Thyroid gland (tissue), 4 donors: ENCODE data around the gene EVA1A. TPM values are rescaled to one million over a fixed set of nuclear protein-coding genes. Genes with fewer than 3 reads are reported as not detected.
"Not testable (repeated sequence)": the region's sequence is repeated elsewhere in the genome, so short reads cannot be mapped to it uniquely, and the experiment has no call there.

Experiments
- DNase-seq, 2 donors: peaks; one replicate each; pipeline ENCODE4 v3.0.0-alpha.2; 2019
- H3K27ac ChIP-seq, 3 donors: fragments of 200-600 bp; sonication (generic); 1 replicate in 2 of 3; 2 replicates in 1 of 3; pipeline ENCODE4 v1.5.1; 2016 to 2019; ENCODE audit warnings: mild to moderate bottlenecking in 1 of 3, moderate library complexity in 1 of 3
- H3K27me3 ChIP-seq: fragments of 200-600 bp; sonication (generic); one replicate; pipeline ENCODE4 v1.5.1; 2019
- H3K36me3 ChIP-seq, 2 donors: fragments of 200-600 bp; sonication (generic); one replicate each; pipeline ENCODE4 v1.5.1; 2016 to 2019
- H3K4me1 ChIP-seq, 2 donors: fragments of 200-600 bp; sonication (generic); one replicate each; pipeline ENCODE4 v1.5.1; 2017 to 2019
- H3K4me3 ChIP-seq, 3 donors: fragments of 200-600 bp; sonication (generic); replicated peaks in 1 of 3; 1 replicate in 2 of 3; 2 replicates in 1 of 3; pipeline ENCODE4 v1.5.1; 2016; ENCODE audit warnings: mild to moderate bottlenecking in 1 of 3
- H3K9me3 ChIP-seq: fragments of 200-600 bp; sonication (generic); one replicate; pipeline ENCODE4 v1.5.1; 2017
- POLR2A ChIP-seq, 2 donors: fragments of 450-650 bp; IDR thresholded peaks; one replicate each; pipeline ENCODE4 v1.6.1; 2017; ENCODE audit warnings: antibody characterized with exemption in 2 of 2, mild to moderate bottlenecking in 2 of 2, moderate library complexity in 1 of 2
- WGBS, 2 donors: methylation state at CpG; one replicate each; pipeline ENCODE4 v1.1.5; 2017; 5-methylcytosine and 5-hydroxymethylcytosine counted together
- intact Hi-C: fragments of 100-400 bp; cut with DNase I; formaldehyde crosslinking; loops from one replicate; pipeline ENCODE4 v1.15.1; 2023
- total RNA-seq, 4 donors: library from RNA; depleted of rRNA; stranded (reverse); fragments of >200 nt; gene quantifications; one replicate each; pipeline ENCODE4 v1.2.3, GENCODE V29; 2016
- TF ChIP-seq, protein P1 (sequence below), 6 experiments: fragments of 200-600 bp in 3 of 6; fragments of 450-650 bp in 3 of 6; sonication (generic) in 3 of 6; IDR thresholded peaks; one replicate each; pipeline ENCODE4 v1.5.1; 2016 to 2019; ENCODE audit warnings: antibody characterized with exemption in 6 of 6, mild to moderate bottlenecking in 2 of 6, inconsistent platforms in 1 of 6, moderate library complexity in 1 of 6

EVA1A gene
- total RNA-seq, 4 donors from 2014 or later = 3.6 to 19.8 (median 12.3) TPM

DNA sequence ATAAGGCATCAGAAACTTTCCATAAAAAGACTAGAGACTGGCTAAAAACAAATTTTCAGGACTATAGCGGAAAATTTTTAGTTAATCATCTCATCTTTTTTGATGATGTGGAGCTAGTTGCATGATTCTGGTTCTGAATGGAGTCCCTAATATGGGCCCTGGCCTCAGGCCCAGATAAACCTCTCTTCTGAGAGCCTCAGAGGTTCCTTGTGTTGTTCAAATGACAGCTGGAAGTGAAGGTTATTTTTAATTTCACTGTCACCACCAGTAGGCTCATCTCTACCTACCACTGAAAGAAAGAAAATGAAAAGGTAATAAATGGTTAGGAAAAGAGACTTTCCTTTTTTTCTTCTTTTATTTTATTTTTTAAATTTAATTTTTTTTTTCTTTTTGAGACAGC, 75.9 kb downstream of the EVA1A start:
- TF ChIP-seq, protein P1, sequence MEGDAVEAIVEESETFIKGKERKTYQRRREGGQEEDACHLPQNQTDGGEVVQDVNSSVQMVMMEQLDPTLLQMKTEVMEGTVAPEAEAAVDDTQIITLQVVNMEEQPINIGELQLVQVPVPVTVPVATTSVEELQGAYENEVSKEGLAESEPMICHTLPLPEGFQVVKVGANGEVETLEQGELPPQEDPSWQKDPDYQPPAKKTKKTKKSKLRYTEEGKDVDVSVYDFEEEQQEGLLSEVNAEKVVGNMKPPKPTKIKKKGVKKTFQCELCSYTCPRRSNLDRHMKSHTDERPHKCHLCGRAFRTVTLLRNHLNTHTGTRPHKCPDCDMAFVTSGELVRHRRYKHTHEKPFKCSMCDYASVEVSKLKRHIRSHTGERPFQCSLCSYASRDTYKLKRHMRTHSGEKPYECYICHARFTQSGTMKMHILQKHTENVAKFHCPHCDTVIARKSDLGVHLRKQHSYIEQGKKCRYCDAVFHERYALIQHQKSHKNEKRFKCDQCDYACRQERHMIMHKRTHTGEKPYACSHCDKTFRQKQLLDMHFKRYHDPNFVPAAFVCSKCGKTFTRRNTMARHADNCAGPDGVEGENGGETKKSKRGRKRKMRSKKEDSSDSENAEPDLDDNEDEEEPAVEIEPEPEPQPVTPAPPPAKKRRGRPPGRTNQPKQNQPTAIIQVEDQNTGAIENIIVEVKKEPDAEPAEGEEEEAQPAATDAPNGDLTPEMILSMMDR (IDR thresholded peaks at IDR 0.05) = no peak
- no peak for TF ChIP-seq POLR2A (IDR thresholded peaks at IDR 0.05)
- H3K4me1 ChIP-seq = no peaks in the 10 kb centered on the region
- no peak overlapping the region for H3K27ac ChIP-seq
- no peak overlapping the region for H3K4me3 ChIP-seq
- no peaks in the 10 kb centered on the region for H3K36me3 ChIP-seq
- WGBS, 2 donors = 100% methylated on average over 1 of the region's 1 CpG
- intact Hi-C loops = no loop called here
- no peak for DNase-seq
- H3K9me3 ChIP-seq = no peaks in the 10 kb centered on the region
- H3K27me3 ChIP-seq = no peaks in the 10 kb centered on the region

DNA sequence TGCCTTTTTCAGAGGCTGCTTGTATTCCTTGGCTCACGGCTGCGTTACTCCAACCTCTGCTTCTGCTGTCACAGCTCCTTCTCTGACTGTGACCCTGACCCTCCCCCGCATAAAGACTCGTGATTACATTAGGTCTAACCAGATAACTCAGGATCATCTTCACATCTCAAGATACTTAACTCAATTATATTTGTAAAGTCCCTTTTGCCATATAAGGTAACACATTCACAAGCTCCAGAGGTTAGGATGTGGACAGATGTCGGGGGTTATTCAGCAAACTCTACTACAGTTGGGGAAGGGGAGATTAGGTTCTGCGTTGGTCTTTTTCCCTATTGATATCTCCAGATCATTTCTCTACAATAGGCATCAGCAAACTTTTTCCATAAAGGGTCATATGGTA, 76.9 kb downstream of the EVA1A start:
- intact Hi-C loops = no loop called here
- Histone ChIP-seq H3K4me1 (no peaks in the 10 kb centered on the region), H3K27me3 (no peaks in the 10 kb centered on the region), H3K27ac (no peak overlapping the region), H3K4me3 (no peak overlapping the region), H3K9me3 (no peaks in the 10 kb centered on the region), H3K36me3 (no peaks in the 10 kb centered on the region)
- TF ChIP-seq, protein P1 (IDR thresholded peaks at IDR 0.05) = no peak
- no peak for TF ChIP-seq POLR2A (IDR thresholded peaks at IDR 0.05)
- WGBS, 2 donors = 90% methylated on average over 6 of the region's 6 CpGs
- DNase-seq = no peak

DNA sequence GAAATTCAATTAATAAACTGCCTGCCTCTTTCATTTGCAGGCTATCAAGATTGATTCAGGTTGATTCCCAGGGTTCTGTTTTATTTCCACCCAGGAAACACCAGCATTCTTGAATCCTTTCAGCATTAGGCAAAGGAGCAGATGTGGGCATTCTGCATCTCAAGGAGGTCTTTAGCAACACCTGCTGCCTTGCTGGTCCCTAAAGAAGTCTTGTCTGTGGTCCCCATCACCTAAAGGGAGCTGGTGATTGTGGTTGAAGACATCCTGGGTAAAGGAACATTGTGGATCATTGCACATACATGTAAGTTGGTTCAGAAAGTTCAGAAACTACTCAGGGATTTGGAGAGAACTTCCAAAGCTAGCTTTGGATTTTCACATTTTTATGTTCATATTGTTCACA, 78.3 kb downstream of the EVA1A start:
- DNase-seq = no peak
- H3K4me3 ChIP-seq = no peak overlapping the region
- no peaks in the 10 kb centered on the region for H3K27me3 ChIP-seq
- no peak overlapping the region for H3K27ac ChIP-seq
- intact Hi-C loops = no loop called here
- no peaks in the 10 kb centered on the region for H3K36me3 ChIP-seq
- TF ChIP-seq, protein P1 (IDR thresholded peaks at IDR 0.05) = no peak
- TF ChIP-seq POLR2A (IDR thresholded peaks at IDR 0.05) = no peak
- H3K9me3 ChIP-seq = no peaks in the 10 kb centered on the region
- no peaks in the 10 kb centered on the region for H3K4me1 ChIP-seq

DNA sequence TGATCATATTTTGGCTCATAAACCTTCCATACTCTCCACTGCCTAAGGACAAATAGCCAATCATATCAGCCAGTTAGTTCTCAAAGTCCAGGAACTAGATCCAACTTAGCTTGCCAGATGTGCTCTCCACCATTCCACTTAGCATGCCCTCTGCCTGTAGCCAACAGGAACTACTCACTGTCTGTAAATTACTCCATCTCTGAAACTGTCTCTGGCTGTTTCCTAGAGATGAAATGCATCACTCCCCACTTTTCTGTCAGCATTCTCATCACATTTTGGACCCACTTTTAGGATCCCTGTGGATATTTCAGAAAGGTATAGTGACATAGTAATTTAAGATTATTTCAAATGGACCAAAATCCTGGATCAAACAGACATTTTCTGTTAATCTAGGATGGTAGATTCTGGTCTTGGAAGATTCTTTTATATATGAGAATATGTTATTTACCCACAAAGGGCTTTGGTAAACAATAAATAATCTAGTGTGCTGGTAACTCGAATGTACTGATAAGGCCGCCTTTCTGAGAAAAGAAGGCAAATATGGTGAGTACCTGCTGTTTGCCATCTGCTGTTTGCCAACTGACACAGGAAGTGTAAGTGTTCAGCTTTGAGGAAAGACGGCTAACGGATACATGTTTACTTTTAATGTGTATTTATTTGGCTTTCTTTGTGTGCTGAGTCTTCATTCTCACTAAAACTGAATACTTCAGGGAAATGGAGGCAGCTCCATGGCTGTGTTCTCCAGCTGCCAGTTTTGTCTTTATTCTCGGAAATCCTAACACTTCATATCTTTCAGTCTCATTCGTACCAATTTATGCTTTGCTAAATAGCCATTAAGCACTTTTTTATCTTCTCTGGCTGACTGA, 79.5 kb downstream of the EVA1A start:
- TF ChIP-seq, protein P1 (IDR thresholded peaks at IDR 0.05) = no peak
- TF ChIP-seq POLR2A (IDR thresholded peaks at IDR 0.05) = no peak
- no peak overlapping the region for H3K4me3 ChIP-seq
- WGBS, 2 donors = 44 to 58% methylated on average over 6 of the region's 6 CpGs
- H3K36me3 ChIP-seq = no peaks in the 10 kb centered on the region
- H3K27me3 ChIP-seq = no peaks in the 10 kb centered on the region
- H3K9me3 ChIP-seq = no peaks in the 10 kb centered on the region
- intact Hi-C loops = no loop called here
- no peaks in the 10 kb centered on the region for H3K4me1 ChIP-seq
- DNase-seq = no peak
- H3K27ac ChIP-seq = no peak overlapping the region

DNA sequence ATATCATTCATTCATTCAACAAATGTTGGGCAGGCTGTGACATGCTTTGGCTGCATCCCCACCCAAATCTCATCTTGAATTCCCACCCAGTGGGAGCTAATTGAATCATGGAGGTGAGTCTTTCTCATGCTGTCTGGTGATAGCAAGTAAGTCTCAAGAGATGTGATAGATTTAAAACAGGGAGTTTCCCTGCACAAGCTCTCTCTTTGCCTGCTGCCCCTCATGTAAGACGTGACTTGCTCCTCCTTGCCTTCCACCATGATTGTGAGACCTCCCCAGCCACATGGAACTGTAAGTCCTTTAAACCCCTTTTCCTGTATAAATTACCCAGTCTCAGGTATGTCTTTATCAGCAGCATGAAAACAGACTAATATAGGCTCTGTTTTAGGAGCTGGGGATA, 83.0 kb downstream of the EVA1A start:
- H3K36me3 ChIP-seq, H3K4me3 ChIP-seq, intact Hi-C loops, H3K27me3 ChIP-seq, DNase-seq, H3K4me1 ChIP-seq, H3K27ac ChIP-seq, H3K9me3 ChIP-seq: not testable (repeated sequence)
- 86 to 94% methylated on average over 1 of the region's 1 CpG for WGBS, 2 donors
